22Rv1 (cell line): ENCODE data around the gene ABCA8.
"Not testable (repeated sequence)": the region's sequence is repeated elsewhere in the genome, so short reads cannot be mapped to it uniquely, and the experiment has no call there.

Source experiments
- CTCF ChIP-seq: fragments of 450-650 bp; IDR thresholded peaks from 2 replicates; pipeline ENCODE4 v1.5.1; 2017; ENCODE audit warnings: mild to moderate bottlenecking
- ZFX ChIP-seq: fragments of 450-650 bp; IDR thresholded peaks from 2 replicates; pipeline ENCODE4 v1.6.1; 2017; ENCODE audit warnings: antibody characterized with exemption, borderline replicate concordance

DNA sequence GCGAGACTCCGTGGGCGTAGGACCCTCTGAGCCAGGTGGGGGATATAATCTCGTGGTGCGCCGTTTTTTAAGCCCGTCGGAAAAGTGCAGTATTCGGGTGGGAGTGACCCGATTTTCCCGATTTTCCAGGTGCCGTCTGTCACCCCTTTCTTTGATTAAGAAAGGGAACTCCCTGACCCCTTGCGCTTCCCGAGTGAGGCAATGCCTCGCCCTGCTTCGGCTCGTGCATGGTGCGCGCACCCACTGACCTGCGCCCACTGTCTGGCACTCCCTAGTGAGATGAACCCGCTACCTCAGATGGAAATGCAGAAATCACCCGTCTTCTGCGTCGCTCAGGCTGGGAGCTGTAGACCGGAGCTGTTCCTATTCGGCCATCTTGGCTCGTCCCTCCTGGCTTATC, 49.6 kb upstream of the ABCA8 start:
- TF ChIP-seq CTCF, ZFX: not testable (repeated sequence)
